Neural progenitor cell (in vitro differentiated cells): ENCODE results near the gene KLHL18. TPM values are rescaled to one million over a fixed set of nuclear protein-coding genes. Genes with fewer than 3 reads are reported as not detected.

Experiments
- DNase-seq: peaks from one replicate; pipeline ENCODE4 v3.0.0-alpha.2; 2016; ENCODE audit warnings: low spot score
- H2AFZ ChIP-seq: fragments of 200-600 bp; sonication (generic); replicated peaks from 2 replicates; pipeline ENCODE4 v1.6.1; 2016; ENCODE audit warnings: antibody characterized with exemption
- H3F3A ChIP-seq: fragments of 200-600 bp; sonication (generic); 2 replicates; pipeline ENCODE4 v1.6.1; 2016; ENCODE audit warnings: antibody characterized with exemption, low read depth
- H3K27ac ChIP-seq: fragments of 200-600 bp; sonication (generic); 2 replicates; pipeline ENCODE4 v1.5.1; 2016; ENCODE audit warnings: mild to moderate bottlenecking
- H3K27me3 ChIP-seq: fragments of 200-600 bp; sonication (generic); 2 replicates; pipeline ENCODE4 v1.6.1; 2016; ENCODE audit warnings: mild to moderate bottlenecking, moderate library complexity
- H3K36me3 ChIP-seq: fragments of 200-600 bp; sonication (generic); 2 replicates; pipeline ENCODE4 v1.5.1; 2016
- H3K4me1 ChIP-seq: fragments of 200-600 bp; sonication (generic); 2 replicates; pipeline ENCODE4 v1.6.1; 2016; ENCODE audit warnings: mixed run types
- H3K4me2 ChIP-seq: fragments of 200-600 bp; sonication (generic); 2 replicates; pipeline ENCODE4 v1.6.1; 2016
- H3K4me3 ChIP-seq: fragments of 200-600 bp; sonication (generic); 2 replicates; pipeline ENCODE4 v1.5.1; 2016
- H3K79me2 ChIP-seq: fragments of 200-600 bp; sonication (generic); 2 replicates; pipeline ENCODE4 v1.6.1; 2016; ENCODE audit warnings: low read depth
- H3K9ac ChIP-seq: fragments of 200-600 bp; sonication (generic); 2 replicates; pipeline ENCODE4 v1.6.1; 2016
- H3K9me3 ChIP-seq: fragments of 200-600 bp; sonication (generic); 2 replicates; pipeline ENCODE4 v1.5.1; 2016; ENCODE audit warnings: low read depth
- H4K20me1 ChIP-seq: fragments of 200-600 bp; sonication (generic); 2 replicates; pipeline ENCODE4 v1.6.1; 2016; ENCODE audit warnings: low read depth
- H3K27ac Mint-ChIP-seq: 3 replicates; pipeline ENCODE4 v1.8.0; 2021; ENCODE audit warnings: mixed read lengths
- H3K27me3 Mint-ChIP-seq: 2 replicates; pipeline ENCODE4 v1.8.0; 2022; ENCODE audit warnings: low read depth, mild to moderate bottlenecking, inconsistent platforms, moderate library complexity, mixed read lengths; ENCODE audit not compliant: insufficient read depth
- H3K36me3 Mint-ChIP-seq: 3 replicates; pipeline ENCODE4 v1.8.0; 2021; ENCODE audit warnings: mixed read lengths
- H3K4me1 Mint-ChIP-seq: 3 replicates; pipeline ENCODE4 v1.8.0; 2021; ENCODE audit warnings: mixed read lengths
- H3K4me3 Mint-ChIP-seq: 3 replicates; pipeline ENCODE4 v1.8.0; 2021; ENCODE audit warnings: mild to moderate bottlenecking, moderate library complexity, mixed read lengths
- H3K9me3 Mint-ChIP-seq: 3 replicates; pipeline ENCODE4 v1.8.0; 2020; ENCODE audit warnings: mixed read lengths
- EZH2 ChIP-seq: fragments of 200-600 bp; sonication (generic); IDR thresholded peaks from 2 replicates; pipeline ENCODE4 v1.6.1; 2017; ENCODE audit warnings: antibody characterized with exemption, mild to moderate bottlenecking, moderate library complexity
- EZH2phosphoT487 ChIP-seq: fragments of 200-600 bp; sonication (generic); IDR thresholded peaks from 2 replicates; pipeline ENCODE4 v1.6.1; 2017; ENCODE audit warnings: antibody characterized with exemption
- total RNA-seq: library from RNA; depleted of rRNA; stranded (reverse); fragments of >200 nt; gene quantifications from 2 replicates; pipeline ENCODE4 v1.2.3, GENCODE V29; 2015; ENCODE audit warnings: low replicate concordance
- TF ChIP-seq, protein P1 (sequence below): fragments of 200-600 bp; sonication (generic); IDR thresholded peaks from 2 replicates; pipeline ENCODE4 v1.5.1; 2017; ENCODE audit warnings: antibody characterized with exemption, mild to moderate bottlenecking

Gene KLHL18
- total RNA-seq, 1 donor from 2014 or later, result 7.3 TPM

DNA sequence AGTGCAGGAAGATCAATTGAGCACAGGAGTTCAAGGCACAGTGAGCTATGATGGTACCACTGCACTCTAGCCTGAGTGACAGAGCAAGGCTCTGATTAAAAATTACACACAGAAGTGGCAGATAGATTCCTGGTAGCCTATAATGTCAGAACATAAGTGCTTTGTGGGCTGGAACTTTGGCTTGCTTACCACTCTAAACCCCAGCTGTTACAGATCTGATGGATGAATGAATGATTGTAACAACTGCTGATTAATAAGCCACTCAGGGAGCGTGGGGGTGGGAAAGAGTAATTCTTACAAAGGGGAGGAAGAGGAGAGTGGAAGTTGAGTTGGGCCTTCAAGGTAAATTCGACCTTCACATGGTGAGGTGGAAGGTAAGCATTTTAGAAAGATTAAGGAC, 57.2 kb downstream of the KLHL18 start:
- no peaks in the 10 kb centered on the region for H3K36me3 ChIP-seq

DNA sequence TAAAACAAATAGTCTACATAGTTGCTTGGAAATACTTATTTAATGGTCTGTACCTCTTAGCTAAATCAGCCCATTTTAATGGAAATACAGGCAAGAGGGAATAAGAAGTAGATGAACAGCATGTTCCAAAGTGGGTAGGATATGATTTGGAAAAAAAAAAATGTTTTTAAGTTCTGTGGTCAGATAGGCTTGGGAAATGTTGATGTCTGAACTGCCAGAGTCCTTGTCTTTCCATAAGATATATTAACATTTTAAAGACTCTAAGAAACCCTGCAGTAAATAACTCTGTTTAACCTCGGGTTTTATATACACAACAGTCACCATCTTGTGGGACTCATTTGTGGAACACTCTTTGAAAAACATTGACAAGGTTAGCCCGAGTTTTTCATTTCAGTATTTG, 58.1 kb downstream of the KLHL18 start:
- no peak overlapping the region for H3K4me3 Mint-ChIP-seq

More for the DNA sequence above, 57.2 kb downstream of the KLHL18 start:
- Histone ChIP-seq H3K9ac (no peak overlapping the region), H4K20me1 (no peaks in the 10 kb centered on the region), H3K4me2 (no peak overlapping the region), H3K79me2 (no peaks in the 10 kb centered on the region), H3K27ac (no peak overlapping the region), H3K9me3 (no peaks in the 10 kb centered on the region), H3K27me3 (no peaks in the 10 kb centered on the region), H3K4me3 (no peak overlapping the region), H3K4me1 (no peaks in the 10 kb centered on the region), H2AFZ (no peak overlapping the region), H3F3A (no peaks in the 10 kb centered on the region)
- Mint-ChIP-seq H3K27me3 (peaks cover 2% of the 10 kb centered on the region), H3K36me3 (peaks cover 21% of the 10 kb centered on the region), H3K4me3 (peak overlapping the region; percentile 4), H3K27ac (no peak overlapping the region), H3K4me1 (no peaks in the 10 kb centered on the region), H3K9me3 (no peaks in the 10 kb centered on the region)
- DNase-seq, result no peak
- TF ChIP-seq, protein P1, sequence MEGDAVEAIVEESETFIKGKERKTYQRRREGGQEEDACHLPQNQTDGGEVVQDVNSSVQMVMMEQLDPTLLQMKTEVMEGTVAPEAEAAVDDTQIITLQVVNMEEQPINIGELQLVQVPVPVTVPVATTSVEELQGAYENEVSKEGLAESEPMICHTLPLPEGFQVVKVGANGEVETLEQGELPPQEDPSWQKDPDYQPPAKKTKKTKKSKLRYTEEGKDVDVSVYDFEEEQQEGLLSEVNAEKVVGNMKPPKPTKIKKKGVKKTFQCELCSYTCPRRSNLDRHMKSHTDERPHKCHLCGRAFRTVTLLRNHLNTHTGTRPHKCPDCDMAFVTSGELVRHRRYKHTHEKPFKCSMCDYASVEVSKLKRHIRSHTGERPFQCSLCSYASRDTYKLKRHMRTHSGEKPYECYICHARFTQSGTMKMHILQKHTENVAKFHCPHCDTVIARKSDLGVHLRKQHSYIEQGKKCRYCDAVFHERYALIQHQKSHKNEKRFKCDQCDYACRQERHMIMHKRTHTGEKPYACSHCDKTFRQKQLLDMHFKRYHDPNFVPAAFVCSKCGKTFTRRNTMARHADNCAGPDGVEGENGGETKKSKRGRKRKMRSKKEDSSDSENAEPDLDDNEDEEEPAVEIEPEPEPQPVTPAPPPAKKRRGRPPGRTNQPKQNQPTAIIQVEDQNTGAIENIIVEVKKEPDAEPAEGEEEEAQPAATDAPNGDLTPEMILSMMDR, result no peak
- TF ChIP-seq EZH2 (no peak), EZH2phosphoT487 (no peak)

DNA sequence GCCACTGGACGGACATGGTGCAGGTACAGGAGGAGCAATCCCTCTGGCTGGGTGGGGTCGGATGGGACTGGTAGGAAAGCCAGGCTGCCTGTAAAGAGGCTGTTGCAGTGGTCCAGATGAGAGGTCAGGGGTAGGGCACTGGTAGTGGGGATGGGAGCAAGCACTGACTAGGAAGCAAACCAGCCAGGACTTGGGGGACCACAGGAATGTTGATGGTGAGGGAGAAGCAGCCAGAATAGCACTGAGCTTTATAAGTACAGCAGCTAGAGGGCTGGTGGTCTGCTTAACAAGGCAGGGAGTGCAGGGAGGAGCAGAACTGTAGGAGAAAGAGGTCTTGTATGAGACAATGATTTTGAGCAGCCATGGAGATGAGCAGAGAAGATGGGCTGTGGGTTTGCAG, 59.4 kb downstream of the KLHL18 start:
- Mint-ChIP-seq H3K36me3 (peaks cover 21% of the 10 kb centered on the region), H3K4me3 (no peak overlapping the region), H3K9me3 (no peaks in the 10 kb centered on the region), H3K27me3 (peaks cover 2% of the 10 kb centered on the region), H3K4me1 (no peaks in the 10 kb centered on the region), H3K27ac (no peak overlapping the region)
- H3K27me3 ChIP-seq, result no peaks in the 10 kb centered on the region
- H3F3A ChIP-seq, result no peaks in the 10 kb centered on the region
- no peaks in the 10 kb centered on the region for H3K9me3 ChIP-seq
- no peaks in the 10 kb centered on the region for H3K4me1 ChIP-seq
- H2AFZ ChIP-seq, result no peak overlapping the region
- no peak overlapping the region for H3K9ac ChIP-seq
- no peak overlapping the region for H3K27ac ChIP-seq
- TF ChIP-seq, protein P1, result no peak
- no peak for TF ChIP-seq EZH2
- TF ChIP-seq EZH2phosphoT487, result no peak
- no peak for DNase-seq
- H3K79me2 ChIP-seq, result no peaks in the 10 kb centered on the region
- H3K4me2 ChIP-seq, result no peak overlapping the region
- H4K20me1 ChIP-seq, result no peaks in the 10 kb centered on the region
- no peak overlapping the region for H3K4me3 ChIP-seq
- H3K36me3 ChIP-seq, result no peaks in the 10 kb centered on the region

More for the DNA sequence above, 58.1 kb downstream of the KLHL18 start:
- TF ChIP-seq EZH2phosphoT487, result no peak
- TF ChIP-seq, protein P1, result no peak
- TF ChIP-seq EZH2, result no peak
- H3K27ac ChIP-seq, result no peak overlapping the region
- H3K4me1 ChIP-seq, result no peaks in the 10 kb centered on the region
- no peak overlapping the region for H3K9ac ChIP-seq
- no peaks in the 10 kb centered on the region for H4K20me1 ChIP-seq
- no peak overlapping the region for H2AFZ ChIP-seq
- no peaks in the 10 kb centered on the region for H3K9me3 Mint-ChIP-seq
- DNase-seq, result no peak
- H3K27ac Mint-ChIP-seq, result no peak overlapping the region
- H3K9me3 ChIP-seq, result no peaks in the 10 kb centered on the region
- H3K79me2 ChIP-seq, result no peaks in the 10 kb centered on the region
- no peaks in the 10 kb centered on the region for H3K27me3 ChIP-seq
- H3F3A ChIP-seq, result no peaks in the 10 kb centered on the region
- no peaks in the 10 kb centered on the region for H3K4me1 Mint-ChIP-seq
- no peaks in the 10 kb centered on the region for H3K36me3 ChIP-seq
- peaks cover 2% of the 10 kb centered on the region for H3K27me3 Mint-ChIP-seq
- no peak overlapping the region for H3K4me2 ChIP-seq
- peaks cover 25% of the 10 kb centered on the region for H3K36me3 Mint-ChIP-seq
- no peak overlapping the region for H3K4me3 ChIP-seq
